Endodermal cell (in vitro differentiated cells): Measurements from ENCODE around the gene ARID1A. TPM values are rescaled to one million over a fixed set of nuclear protein-coding genes. Genes with fewer than 3 reads are reported as not detected.

Experiments
- DNase-seq: peaks from one replicate; pipeline ENCODE4 v3.0.0-alpha.2; 2017
- H3K27ac ChIP-seq: 2 replicates; pipeline ENCODE4 v1.5.1; 2013; ENCODE audit warnings: mild to moderate bottlenecking, low read depth, low read length, moderate library complexity
- H3K27me3 ChIP-seq: 2 replicates; pipeline ENCODE4 v1.6.1; 2013; ENCODE audit warnings: mild to moderate bottlenecking, low read length, moderate library complexity; ENCODE audit not compliant: insufficient read depth, control insufficient read depth, poor library complexity, severe bottlenecking
- H3K36me3 ChIP-seq: 2 replicates; pipeline ENCODE4 v1.7.0; 2013; ENCODE audit warnings: mild to moderate bottlenecking, low read length, moderate library complexity; ENCODE audit not compliant: control insufficient read depth, insufficient read depth
- H3K4me1 ChIP-seq: one replicate; pipeline ENCODE4 v1.7.0; 2013; ENCODE audit warnings: low read length; ENCODE audit not compliant: control insufficient read depth, insufficient read depth
- H3K4me3 ChIP-seq: 2 replicates; pipeline ENCODE4 v1.5.1; 2013; ENCODE audit warnings: mild to moderate bottlenecking, low read length, moderate library complexity
- H3K9ac ChIP-seq: 2 replicates; pipeline ENCODE4 v1.6.1; 2013; ENCODE audit warnings: mild to moderate bottlenecking, low read length, moderate library complexity; ENCODE audit not compliant: poor library complexity, severe bottlenecking; ENCODE audit errors: extremely low read depth
- H3K9me3 ChIP-seq: 2 replicates; pipeline ENCODE4 v1.6.1; 2013; ENCODE audit warnings: mild to moderate bottlenecking, low read length, moderate library complexity; ENCODE audit not compliant: control insufficient read depth
- H3K27ac Mint-ChIP-seq: 2 replicates; pipeline ENCODE4 v1.8.0; 2020; ENCODE audit warnings: mixed read lengths
- H3K27me3 Mint-ChIP-seq: 2 replicates; pipeline ENCODE4 v1.8.0; 2021; ENCODE audit warnings: mild to moderate bottlenecking, mixed read lengths; ENCODE audit not compliant: insufficient read depth
- H3K36me3 Mint-ChIP-seq: 2 replicates; pipeline ENCODE4 v1.8.0; 2020; ENCODE audit warnings: low read depth, mixed read lengths
- H3K4me1 Mint-ChIP-seq: 2 replicates; pipeline ENCODE4 v1.8.0; 2020; ENCODE audit warnings: mixed read lengths
- H3K4me3 Mint-ChIP-seq: 2 replicates; pipeline ENCODE4 v1.8.0; 2020; ENCODE audit warnings: mild to moderate bottlenecking, moderate library complexity, mixed read lengths
- H3K9me3 Mint-ChIP-seq: 2 replicates; pipeline ENCODE4 v1.8.0; 2020; ENCODE audit warnings: mild to moderate bottlenecking, mixed read lengths
- WGBS, 2 experiments: methylation state at CpG; one replicate each; pipeline versions ENCODE4 v1.1.5 to v1.1.7; 2013; ENCODE audit warnings: missing lambda C conversion rate in 2 of 2, mixed read lengths in 1 of 2; ENCODE audit not compliant: insufficient coverage in 1 of 2, insufficient read length in 1 of 2; 5-methylcytosine and 5-hydroxymethylcytosine counted together
- total RNA-seq, 2 donors: library from RNA; stranded (reverse); fragmentation: NEBNext Ultra II Directional in 1 of 2; extraction: Animal tissue kit (Norgen Biotek cat#: 25700) in 1 of 2; gene quantifications; 2 replicates in 1 of 2; 3 replicates in 1 of 2; pipeline ENCODE4 v1.2.1, GENCODE V29; 2021
- TF ChIP-seq, protein P1 (sequence below): fragments of 200-600 bp; sonication (generic); conservative IDR thresholded peaks from 2 replicates; pipeline ENCODE4 v1.5.0; 2021; ENCODE audit warnings: antibody characterized with exemption, mild to moderate bottlenecking

Gene ARID1A
- total RNA-seq, 2 donors from 2014 or later = 118 to 128 TPM

DNA sequence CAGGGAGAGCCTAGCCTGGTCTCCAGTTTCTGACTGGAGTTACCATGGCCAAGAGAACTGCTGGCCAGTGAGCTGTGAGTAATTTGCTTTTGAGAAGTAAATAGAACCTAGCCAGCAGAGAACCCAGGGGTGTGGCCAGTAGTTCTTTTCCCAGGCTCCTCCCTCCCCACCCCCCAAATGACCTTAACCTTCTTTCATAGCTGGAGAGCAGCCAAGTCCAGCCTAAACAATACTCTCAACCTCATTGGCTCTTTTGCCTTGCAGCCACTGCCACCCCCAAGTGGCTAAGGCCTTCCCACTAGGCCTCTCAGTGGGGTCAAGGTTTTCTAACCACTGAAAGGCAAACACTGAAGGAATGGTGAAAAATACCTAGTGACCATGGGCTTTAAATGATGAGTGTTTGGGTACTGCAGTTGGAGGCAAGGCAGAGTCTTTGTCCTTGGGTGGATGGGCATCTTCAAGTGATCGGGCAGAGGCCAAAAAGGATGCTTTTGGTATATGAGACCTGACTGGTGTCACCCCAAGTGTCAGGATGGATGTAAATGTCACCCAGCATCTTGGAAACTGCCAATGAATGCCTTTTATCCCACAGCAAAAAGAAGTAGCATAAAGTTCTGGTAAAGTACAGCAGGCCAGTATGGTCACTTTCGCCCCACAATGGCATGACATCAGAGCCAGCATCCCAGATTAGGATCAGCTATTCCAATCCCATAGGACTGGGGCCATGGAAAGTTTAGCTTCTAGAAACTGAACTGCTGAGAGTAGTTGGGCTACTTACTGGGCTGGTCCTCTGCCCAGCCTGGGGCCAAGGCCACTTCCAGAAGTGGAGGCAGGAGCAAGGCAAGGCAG, 88.4 kb downstream of the ARID1A start:
- H3K27me3 ChIP-seq = no peaks in the 10 kb centered on the region
- H3K4me3 Mint-ChIP-seq = no peak overlapping the region
- TF ChIP-seq, protein P1, sequence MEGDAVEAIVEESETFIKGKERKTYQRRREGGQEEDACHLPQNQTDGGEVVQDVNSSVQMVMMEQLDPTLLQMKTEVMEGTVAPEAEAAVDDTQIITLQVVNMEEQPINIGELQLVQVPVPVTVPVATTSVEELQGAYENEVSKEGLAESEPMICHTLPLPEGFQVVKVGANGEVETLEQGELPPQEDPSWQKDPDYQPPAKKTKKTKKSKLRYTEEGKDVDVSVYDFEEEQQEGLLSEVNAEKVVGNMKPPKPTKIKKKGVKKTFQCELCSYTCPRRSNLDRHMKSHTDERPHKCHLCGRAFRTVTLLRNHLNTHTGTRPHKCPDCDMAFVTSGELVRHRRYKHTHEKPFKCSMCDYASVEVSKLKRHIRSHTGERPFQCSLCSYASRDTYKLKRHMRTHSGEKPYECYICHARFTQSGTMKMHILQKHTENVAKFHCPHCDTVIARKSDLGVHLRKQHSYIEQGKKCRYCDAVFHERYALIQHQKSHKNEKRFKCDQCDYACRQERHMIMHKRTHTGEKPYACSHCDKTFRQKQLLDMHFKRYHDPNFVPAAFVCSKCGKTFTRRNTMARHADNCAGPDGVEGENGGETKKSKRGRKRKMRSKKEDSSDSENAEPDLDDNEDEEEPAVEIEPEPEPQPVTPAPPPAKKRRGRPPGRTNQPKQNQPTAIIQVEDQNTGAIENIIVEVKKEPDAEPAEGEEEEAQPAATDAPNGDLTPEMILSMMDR = no peak
- no peaks in the 10 kb centered on the region for H3K27me3 Mint-ChIP-seq
- no peaks in the 10 kb centered on the region for H3K9me3 ChIP-seq
- H3K4me3 ChIP-seq = no peak overlapping the region
- no peaks in the 10 kb centered on the region for H3K9me3 Mint-ChIP-seq
- DNase-seq = peak; percentile 65
- H3K4me1 Mint-ChIP-seq = peaks cover 53% of the 10 kb centered on the region
- peaks cover 44% of the 10 kb centered on the region for H3K36me3 ChIP-seq
- peak overlapping the region; percentile 49 for H3K27ac Mint-ChIP-seq
- 89 to 98% methylated on average over 2 of the region's 2 CpGs for WGBS, 2 experiments
- H3K4me1 ChIP-seq = peaks cover 24% of the 10 kb centered on the region
- H3K9ac ChIP-seq = no peak overlapping the region
- peaks cover 30% of the 10 kb centered on the region for H3K36me3 Mint-ChIP-seq
- peak overlapping the region; percentile 6 for H3K27ac ChIP-seq

DNA sequence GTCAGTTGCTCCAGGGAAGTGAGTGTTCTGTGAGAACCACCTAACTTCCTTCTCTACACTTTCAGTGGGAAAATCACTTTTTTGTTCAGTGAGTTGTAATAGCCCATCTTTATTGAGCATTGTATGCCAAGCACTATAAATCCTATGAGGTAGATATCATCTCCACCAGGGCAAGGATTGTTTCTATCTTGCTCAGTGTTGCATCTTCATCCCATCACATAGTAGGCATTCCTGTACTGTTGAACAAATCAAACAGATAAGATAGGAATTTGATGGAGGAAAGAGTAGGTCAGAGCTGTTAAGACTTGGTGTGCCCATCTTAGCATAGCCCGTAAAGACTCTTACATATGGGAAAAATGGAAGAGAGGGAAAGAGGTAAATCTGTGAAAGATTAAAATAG, 89.1 kb downstream of the ARID1A start:
- no peaks in the 10 kb centered on the region for H3K9me3 Mint-ChIP-seq
- Histone ChIP-seq H3K36me3 (peaks cover 38% of the 10 kb centered on the region), H3K27me3 (no peaks in the 10 kb centered on the region), H3K27ac (no peak overlapping the region), H3K9ac (no peak overlapping the region), H3K9me3 (no peaks in the 10 kb centered on the region), H3K4me3 (no peak overlapping the region), H3K4me1 (peaks cover 28% of the 10 kb centered on the region)
- no peak overlapping the region for H3K4me3 Mint-ChIP-seq
- TF ChIP-seq, protein P1 = no peak
- H3K36me3 Mint-ChIP-seq = peaks cover 24% of the 10 kb centered on the region
- H3K27ac Mint-ChIP-seq = no peak overlapping the region
- H3K27me3 Mint-ChIP-seq = no peaks in the 10 kb centered on the region
- DNase-seq = no peak
- WGBS, 2 experiments = 92 to 100% methylated on average over 1 of the region's 1 CpG
- H3K4me1 Mint-ChIP-seq = peaks cover 58% of the 10 kb centered on the region

DNA sequence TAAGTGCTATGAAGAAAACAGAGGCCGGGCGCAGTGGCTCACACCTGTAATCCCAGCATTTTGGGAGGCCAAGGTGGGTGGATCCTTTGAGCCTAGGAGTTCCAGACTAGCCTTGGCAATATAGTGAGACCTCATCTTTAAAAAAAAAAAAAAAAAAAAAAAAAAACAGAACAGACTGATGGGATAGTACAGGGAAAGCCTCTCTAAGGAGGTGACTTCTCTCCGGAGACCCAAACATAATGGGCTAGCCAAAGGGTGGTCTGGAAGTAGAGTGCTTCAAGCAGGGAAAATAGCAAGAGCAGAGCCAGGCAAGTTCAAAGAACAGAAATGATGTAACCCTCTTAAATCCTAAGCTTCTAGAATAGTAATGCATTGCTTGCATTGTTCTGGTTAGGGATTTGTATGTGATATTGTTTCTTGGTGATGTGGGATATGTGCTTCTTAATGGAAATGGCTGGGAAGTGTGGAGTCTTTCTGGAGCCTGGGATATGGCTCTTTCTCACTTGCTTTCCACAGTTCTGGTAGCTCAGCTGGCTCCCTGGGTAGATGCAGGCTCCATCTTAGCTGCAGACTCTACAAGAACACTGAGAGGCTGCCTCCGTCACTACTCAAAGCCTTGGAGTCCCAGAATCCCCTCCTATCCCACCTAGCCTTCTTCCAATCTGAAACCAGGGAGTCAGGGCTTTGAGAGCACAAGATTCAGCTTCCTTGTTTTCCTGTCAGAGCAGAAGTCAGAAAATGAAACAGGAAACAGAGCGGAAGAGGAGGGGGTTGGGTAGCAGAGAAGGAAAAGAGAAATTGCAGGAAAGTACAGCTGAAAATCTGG, 90.0 kb downstream of the ARID1A start:
- WGBS, 2 experiments = 92 to 100% methylated on average over 5 of the region's 5 CpGs
- Mint-ChIP-seq H3K36me3 (peaks cover 16% of the 10 kb centered on the region), H3K9me3 (no peaks in the 10 kb centered on the region), H3K27ac (peak overlapping the region; percentile 98), H3K27me3 (no peaks in the 10 kb centered on the region), H3K4me1 (peaks cover 66% of the 10 kb centered on the region), H3K4me3 (no peak overlapping the region)
- no peaks in the 10 kb centered on the region for H3K9me3 ChIP-seq
- H3K4me3 ChIP-seq = no peak overlapping the region
- no peak for DNase-seq
- TF ChIP-seq, protein P1 = no peak
- peaks cover 32% of the 10 kb centered on the region for H3K4me1 ChIP-seq
- peak overlapping the region; percentile 5 for H3K9ac ChIP-seq
- peak overlapping the region; percentile 88 for H3K27ac ChIP-seq
- no peaks in the 10 kb centered on the region for H3K27me3 ChIP-seq
- H3K36me3 ChIP-seq = peaks cover 28% of the 10 kb centered on the region
